DMS79 (cell line): ENCODE results near the gene FRAT2.

Experiments
- DNase-seq: peaks from one replicate; lab custom pipeline; 2025; lab: John Stamatoyannopoulos, UW

Gene FRAT2

DNA sequence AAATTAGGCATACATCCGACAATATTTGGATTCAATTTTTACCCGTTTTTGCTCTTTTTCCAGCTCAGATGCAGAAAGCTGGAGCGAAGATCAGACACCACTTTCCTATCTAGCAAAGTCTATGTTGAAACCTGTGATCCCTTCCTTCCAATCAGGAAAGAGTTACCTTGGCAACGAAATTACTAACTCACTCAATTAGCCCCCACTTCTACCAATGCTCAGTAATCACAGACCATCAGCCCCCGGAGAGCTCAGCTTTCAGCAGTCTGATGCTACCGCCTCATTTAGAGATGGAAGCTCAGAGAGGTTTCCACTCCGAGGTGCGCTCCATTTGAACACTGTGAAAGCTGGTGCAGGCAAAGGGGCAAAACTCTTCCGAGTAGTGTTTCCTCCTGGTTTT, 8.8 kb downstream of the FRAT2 start:
- no peak for DNase-seq

DNA sequence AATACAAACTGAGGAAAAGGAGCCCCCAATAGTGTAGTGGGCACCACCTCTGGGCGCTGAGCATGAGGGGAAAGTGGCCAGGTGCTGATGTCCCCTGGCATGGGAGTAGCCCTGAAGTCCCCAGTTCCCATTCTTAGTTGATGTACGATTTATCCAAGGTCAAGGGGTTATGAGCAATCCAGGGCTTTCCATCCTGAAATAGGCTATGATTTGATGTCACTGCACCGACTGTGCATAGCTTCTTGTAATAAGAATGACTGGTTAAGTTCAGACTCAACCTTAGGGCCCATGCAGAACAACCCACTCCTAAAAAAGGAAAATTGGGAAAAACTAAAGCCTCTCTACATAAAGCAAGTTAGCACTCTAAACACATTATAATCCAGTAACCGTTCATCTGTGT, 11.0 kb downstream of the FRAT2 start:
- DNase-seq, result no peak

DNA sequence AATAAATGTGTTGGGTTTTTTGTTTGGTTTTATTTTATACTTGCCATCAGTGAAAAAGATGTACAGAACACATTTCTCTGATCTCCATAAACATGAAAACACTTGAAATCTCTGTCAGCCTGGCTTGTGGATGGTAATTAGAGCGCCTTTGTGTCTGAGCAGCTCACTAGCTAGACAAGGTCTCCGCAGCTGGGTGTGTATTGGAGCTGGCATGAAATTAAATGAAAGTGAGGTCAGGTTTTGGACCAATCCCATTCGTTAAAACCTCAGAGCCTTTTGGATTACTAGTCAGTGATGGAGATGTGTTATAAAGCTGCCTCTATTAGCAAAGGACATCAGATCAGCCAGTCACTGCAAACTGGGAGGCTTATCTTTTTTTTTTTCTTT, 12.7 kb downstream of the FRAT2 start:
- DNase-seq, result peak; percentile 62

DNA sequence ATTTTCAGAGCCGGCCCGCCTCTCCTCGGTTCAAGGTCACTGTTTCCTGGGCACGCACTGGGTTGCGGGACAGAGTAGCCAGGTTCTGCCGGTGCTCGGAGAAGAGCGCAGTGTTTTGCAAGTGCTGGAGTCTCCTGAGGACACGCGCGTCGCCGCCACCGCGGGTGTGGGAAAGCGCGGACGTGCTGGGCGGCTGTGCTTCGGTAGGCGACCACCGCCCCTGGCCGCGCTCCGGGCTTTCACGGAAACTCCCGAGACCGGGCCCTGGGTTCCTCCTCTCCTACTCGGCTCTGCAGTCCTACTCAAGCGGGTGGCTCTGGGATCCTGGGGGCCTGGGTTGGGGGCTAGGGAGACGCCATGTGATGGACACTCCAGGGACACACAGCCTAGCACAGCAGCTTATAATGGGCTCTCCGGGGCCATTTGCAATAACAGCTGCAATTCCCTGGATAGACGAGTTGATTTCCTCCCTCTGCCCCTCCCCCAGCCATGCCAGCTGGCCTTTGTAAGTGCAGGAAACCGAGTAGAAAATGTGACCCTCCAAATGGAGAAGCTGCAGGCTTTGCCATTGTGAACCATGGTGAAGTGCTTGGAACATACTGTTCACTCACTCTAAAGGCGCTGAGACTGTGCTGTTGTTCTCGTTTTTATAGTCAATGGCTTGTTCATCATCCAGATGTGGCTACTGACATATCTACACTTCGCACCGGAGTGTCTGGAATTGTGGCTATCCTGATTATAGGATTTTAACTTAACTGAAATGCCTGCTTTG, 13.3 kb downstream of the FRAT2 start:
- peak; percentile 42 for DNase-seq

DNA sequence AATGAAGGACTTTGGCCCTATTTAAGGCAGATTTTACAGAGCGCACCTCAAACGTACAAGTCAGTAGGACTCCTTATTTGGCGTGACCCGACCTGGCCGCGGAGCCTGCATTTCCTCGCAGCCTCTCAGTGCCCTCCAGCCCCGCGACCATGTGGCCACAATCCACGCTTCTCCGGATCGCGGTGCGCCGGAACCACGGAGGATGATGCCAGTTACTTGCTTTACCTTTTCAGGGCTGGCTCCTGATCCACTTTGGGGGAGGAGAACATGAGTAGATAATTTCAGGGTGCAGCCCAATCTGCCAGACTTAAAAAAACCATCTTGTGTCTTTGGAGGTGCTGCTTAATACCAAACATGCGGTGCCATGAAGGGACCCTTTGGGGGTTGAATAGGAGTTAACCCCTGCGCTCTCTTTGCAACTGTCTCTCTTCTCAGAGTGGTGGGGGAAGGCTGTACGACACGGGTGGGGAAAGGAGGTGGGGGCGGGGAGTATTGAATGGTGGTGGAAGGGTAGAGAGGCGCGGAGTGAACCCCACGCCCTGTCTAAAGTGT, 14.0 kb downstream of the FRAT2 start:
- no peak for DNase-seq

DNA sequence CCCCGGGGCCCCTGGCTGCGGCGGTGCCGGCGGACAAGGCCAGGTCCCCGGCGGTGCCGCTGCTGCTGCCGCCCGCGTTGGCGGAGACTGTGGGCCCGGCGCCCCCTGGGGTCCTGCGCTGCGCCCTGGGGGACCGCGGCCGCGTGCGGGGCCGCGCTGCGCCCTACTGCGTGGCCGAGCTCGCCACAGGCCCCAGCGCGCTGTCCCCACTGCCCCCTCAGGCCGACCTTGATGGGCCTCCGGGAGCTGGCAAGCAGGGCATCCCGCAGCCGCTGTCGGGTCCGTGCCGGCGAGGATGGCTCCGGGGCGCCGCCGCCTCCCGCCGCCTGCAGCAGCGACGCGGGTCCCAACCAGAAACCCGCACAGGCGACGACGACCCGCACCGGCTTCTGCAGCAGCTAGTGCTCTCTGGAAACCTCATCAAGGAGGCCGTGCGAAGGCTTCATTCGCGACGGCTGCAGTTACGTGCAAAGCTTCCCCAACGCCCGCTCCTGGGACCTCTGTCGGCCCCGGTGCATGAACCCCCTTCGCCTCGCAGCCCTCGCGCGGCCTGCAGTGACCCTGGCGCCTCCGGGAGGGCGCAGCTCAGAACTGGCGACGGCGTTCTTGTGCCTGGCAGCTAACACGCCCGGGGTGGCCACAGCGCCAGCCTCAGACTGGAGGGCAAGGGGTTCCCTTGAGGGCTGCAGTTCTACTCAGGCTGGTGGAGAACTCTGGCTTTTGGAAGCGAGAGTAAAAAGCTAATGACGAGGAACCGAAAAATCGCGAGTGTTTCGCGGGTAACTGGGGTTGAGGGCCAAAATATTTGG, 14.7 kb downstream of the FRAT2 start:
- DNase-seq, result no peak

DNA sequence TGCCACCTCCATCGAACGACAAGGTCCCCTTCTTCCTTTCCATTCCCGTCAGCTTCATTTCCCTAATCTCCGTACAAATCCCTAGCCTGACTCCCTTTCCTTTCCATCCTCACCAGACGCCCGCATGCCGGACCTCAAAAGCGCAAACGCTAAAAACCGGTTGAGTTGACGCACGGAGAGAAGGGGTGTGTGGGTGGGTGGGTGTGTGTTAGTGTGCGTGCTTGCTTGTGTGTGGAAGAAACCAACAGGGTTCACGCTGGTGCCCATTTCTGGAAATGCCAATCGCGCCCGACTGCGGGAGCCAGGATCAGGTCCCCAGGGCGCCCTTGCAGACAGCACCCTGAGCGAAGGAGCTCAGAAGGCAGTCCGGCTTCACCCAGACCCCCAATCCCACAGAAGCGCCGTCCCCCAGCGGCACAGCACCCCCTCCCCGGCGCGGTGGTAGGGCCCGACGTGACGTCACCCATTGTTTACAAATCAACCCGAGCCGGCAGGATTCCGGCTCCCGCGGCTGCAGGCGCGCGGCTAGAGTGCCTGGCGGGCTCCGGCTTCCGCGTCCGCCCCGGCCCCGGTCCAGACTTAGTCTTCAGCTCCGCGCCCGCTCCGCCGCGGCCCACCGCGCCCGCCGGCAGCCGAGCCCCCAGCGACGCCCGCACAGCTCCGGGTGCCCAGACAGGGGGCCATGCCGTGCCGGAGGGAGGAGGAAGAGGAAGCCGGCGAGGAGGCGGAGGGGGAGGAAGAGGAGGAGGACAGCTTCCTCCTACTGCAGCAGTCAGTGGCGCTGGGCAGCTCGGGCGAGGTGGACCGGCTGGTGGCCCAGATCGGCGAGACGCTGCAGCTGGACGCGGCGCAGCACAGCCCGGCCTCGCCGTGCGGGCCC, 15.5 kb downstream of the FRAT2 start, which contains the start of gene FRAT1:
TSS of gene FRAT1 (plus strand) at position 500 of the 880 bp plus-strand sequence. CDS start at position 683, 183 bp downstream.
- DNase-seq, result peak; percentile 46

DNA sequence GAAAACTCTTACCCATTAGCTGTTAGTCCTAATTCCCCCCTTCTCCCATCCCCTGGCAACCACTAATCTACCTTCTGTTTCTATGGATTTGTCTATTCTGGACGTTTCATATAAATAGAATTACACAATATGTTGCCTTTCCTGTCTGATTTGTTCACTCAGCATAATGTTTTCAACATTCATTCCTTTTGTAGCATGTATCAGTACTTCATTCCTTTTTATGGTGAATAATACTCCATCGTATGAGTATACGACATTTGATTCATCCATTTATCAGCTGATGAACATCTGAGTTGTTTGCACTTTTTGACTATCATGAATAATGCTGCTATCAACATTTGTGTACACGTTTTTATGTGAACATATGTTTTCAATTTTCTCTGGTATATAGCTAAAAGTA, 19.9 kb downstream of the FRAT2 start:
- DNase-seq, result no peak

DNA sequence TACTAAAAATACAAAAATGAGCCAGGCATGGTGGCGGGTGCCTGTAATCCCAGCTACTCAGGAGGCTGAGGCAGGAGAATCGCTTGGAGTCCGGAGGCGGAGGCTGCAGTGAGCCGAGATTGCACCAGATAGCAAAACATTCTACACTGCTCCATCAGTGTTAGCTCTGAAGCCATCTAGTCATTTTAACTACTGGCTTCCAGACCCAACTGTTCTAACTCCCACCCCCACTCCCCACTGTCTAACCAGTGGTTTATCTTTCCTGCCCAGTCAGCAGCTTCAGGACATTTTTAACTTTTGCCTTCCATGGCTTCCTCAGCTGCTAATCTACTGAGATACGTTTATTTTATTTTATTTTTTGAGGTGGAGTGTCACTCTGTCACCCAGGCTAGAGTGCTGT, 21.6 kb downstream of the FRAT2 start:
- DNase-seq, result no peak

DNA sequence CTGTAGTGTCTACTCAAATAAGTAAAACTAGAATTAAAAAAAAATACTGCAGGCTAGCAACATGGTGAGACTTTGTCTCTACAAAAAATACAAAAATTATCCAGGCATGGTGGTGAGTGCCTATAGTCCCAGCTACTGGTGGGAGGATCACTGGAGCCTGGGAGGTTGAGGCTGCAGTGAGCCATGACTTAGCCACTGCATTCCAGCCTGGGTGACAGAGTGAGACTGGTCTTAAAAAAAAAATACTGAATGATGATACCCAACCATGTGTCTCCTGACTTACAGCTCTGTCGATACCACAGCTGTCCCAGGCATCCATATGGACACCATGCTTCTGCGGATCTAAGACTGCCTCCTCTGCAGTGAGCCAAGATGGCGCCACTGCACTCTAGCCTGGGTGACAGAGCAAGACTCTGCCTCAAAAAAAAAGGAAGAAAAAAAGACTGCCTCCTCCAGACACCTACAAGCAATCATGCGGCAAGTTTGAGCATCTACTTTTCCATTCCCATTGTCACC, 23.4 kb downstream of the FRAT2 start:
- no peak for DNase-seq

DNA sequence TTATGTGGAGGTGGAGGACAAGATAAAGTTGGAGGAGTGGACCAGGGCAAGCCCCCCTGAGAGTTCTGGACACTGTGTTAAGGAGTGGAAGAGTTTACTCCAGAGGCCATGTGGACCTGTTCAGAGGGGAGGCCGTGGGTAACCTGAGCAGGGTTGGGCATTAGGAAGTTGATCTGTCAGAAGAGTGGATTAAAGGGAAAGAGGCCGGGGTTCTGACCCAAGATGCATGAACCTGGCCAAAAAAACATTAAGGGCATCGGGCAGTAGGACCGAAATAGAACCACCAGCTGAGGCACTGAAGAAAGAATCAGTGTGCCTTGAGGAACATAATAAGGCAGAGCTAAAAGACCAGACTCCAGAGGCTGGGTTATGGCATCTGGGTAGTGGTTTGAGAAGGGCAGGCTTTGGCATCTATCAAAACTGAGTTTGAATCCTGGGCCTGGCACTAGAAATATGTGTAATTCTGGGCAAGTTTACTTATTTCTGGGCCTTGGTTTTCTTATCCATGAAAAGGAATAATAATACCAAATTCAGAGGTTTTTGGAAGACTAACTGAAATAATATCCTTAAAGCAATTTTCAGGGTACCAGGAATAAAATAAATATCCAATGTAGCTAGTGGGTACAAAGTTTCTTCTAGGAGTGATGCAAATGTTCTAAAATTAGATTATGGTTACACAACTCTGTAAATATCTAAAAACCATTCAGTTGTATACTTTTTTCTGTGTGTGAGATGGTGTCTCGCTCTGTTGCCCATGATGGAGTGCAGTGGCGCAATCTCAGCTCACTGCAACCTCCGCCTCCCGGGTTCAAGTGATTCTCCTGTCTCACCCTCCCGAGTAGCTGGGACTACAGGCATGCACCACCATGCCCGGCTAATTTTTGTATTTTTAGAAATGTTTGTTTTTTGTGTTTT, 26.4 kb downstream of the FRAT2 start:
- DNase-seq, result no peak

DNA sequence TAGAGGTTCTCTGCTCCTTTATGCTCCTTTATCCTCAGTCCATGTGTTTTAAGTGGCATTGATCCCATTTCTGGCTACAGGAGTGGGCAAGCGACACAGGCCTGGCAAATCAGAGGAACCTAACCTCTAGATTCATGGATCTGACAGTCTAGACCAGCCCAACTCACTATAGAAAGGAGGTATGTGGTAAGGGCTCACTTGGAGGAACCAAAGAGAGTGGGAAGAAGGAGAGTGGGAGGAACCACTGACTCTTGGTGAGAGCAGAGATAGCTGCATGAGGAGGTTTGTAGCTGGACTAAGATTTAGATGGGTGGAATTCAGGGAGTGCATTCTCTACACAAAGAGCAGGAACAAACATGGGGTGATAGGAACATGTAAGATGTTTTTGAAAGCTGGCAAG, 27.1 kb downstream of the FRAT2 start:
- DNase-seq, result no peak

DNA sequence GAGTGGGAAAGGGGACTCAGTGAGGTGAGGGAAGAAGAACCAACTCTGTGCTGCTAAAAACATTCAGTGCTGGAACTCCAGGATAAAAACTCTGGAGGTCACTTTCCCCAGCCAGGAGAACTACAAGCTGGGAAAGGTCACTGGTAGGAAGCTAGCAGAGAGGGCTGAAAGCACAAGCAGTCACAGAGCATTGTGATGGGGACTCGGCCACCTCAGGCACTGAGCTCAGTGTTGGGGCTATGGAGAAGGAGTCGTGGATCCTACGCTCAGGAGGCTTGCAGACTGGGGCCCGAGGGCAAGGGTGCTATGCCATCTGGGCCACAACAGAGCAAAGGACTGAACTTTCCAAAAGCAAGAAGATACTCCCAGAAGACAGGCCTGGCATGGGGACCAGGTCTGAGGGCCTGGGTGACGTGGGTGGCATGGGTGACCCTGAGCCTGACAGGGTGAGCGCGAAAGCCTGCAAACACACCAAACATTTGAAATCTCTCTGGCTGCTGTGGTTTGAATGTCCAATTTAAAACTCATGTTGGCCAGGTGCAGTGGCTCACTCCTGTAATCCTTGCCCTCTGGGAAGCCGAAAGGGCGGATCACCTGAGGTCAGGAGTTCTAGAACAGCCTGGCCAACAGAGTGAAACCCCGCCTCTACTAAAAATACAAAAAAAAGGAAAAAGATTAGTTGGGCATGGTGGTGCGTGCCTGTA, 32.3 kb downstream of the FRAT2 start:
- no peak for DNase-seq

DNA sequence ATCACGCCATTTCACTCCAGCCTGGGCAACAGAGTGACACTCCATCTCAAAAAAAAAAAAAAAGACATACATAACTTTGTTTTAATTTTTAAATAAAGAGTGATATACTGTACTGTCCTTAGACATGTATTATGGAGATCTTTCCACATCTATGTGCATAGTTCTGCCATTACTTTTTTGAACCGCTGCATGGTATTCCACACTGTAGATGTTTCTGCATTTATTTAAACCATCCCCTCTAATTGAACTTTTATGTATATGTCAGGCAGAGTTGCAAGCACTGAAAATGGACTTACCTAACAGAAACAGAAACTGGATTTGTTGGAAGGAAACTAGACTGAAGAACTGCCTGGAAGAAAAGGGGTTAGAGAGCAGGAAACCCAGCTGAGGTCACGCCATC, 33.5 kb downstream of the FRAT2 start:
- no peak for DNase-seq

DNA sequence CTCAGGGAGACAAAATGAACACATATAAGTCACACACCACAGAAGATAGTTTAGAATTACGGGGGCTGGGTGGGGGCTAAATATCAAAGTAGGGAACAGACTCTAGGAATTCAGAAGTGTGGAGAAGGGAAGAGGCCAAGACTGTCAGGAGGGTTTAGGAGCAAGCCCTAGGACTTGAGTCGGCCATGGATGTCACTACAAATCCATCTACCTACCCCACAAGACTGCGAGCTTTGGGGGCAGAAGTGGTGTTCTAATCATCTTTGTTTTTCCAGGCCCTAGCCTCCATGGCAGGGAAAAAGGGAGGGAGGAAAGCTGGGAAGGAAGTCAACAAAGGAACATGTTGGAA, 36.3 kb downstream of the FRAT2 start:
- no peak for DNase-seq

DNA sequence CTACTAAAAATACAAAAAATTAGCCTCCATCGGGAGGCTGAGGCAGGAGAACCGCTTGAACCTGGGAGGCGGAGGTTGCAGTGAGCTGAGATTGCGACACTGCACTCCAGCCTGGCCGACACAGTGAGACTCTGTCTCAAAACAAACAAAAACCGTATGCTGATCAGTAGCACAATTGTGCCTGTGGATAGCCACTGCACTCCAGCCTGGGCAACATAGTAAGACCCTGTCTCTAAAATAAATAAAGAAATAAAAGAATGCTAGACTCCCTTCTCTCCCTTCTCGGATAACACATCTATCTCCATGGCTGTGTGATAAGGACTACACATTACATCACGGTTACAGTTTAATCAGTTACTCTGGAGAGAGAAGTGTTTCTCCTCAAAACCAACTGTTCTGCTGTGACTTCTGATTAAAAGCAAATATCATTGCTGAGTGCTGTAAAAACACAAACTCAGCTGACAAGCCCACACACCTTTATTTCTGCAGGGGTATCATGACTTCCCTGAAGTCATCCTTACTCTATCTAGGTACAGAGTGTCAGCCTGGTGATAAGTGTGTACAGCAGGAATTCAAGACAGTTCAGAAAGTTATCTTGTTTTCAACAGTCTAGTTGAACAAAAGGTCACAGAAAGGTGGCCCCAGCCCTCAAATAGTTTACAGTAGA, 36.8 kb downstream of the FRAT2 start:
- no peak for DNase-seq

DNA sequence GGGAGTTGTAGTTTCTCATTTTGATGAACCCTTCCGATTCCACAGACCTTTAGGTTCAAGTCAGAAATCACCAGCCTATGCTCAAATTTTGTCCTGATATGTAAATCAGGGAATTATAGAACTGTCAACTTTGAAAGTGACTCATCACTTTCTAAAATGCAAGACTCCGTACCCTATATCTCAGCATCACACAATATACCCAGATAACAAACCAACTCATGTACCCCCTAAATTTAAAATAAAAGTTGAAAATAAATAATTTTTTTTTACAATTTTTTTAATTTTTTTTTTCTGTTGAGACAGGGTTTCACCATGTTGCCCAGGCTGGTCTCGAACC, 41.7 kb downstream of the FRAT2 start:
- DNase-seq, result no peak

DNA sequence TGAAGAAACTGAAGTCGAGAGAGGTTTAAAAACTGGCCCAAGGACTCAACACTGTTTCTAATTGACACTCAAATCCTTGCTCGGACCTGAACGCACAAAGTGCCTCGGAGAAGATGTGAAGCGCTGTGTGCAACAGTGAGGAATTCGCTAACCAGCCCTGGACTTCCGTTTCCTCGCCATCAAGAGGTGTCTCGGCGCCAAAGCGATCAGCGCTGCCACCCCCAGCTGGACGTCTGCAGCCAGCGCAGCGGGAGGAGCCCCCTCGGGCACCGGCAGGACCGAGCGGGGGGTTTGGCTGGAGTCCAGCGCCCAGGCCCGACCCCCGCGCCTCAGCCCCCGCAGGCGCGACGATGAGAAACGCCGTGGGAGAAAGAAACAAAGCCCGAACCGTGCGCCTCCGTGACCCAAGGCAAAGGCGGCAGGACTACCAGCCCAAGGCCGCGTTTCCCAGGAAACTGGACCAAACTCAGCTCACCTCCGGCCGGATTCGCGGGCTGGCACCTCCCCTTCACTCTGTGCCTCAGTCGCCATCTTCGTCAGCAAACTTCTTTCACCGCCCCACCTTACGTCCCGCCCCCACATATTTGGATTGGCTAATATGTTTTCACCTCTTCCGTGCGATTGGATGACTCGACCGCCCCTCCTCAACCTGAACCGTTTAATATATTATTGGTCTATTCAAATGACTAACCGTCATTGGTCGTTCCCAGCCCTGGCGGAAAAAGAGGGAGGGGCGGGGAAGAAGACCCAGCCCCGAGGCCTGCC, 42.2 kb downstream of the FRAT2 start, which contains the start of gene ARHGAP19:
TSS of gene ARHGAP19 (minus strand) at position 541 of the 765 bp plus-strand sequence. CDS start at position 531, 10 bp downstream.
- peak; percentile 87 for DNase-seq
